ENCODE measurements around the gene EMP3. TPM values are rescaled to one million over a fixed set of nuclear protein-coding genes. Genes with fewer than 3 reads are reported as not detected.

Gene EMP3
- total and polyA plus RNA-seq, 12 donors = 20.6 to 409 (median 103) TPM

DNA sequence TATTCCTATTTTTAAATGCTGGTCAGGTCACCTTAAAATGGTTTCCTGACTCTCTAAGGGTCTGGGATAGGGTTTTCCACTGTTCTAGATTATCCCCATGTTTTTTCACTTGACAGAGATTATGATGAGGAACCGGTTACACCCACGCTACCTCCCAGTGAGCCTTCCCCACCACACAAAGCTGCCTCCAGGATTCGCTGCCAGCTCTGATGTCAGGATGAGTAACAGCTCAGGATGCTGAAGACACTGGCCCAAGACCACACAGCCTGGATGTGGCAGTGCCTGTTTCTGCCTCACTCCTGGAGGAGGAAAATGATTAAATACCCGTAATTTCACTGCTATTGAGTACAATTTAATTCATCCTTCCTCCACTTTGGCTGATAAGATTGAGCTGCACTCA is 32.6 kb upstream of the EMP3 start:
- H3K4me3 ChIP-seq = no peak overlapping the region
- DNase-seq = no peak
- H3K27ac ChIP-seq = no peak overlapping the region
- 81 to 88% (median 83%) methylated on average over 1 to 4 of the region's 4 CpGs for WGBS, 4 donors
- H3K9me3 ChIP-seq (replicated peaks in 1 of 3) = no peaks in the 10 kb centered on the region
- no peaks in the 10 kb centered on the region for H3K27me3 ChIP-seq
- no peak for TF ChIP-seq POLR2A (IDR thresholded peaks at IDR 0.05)
- TF ChIP-seq, protein P1, sequence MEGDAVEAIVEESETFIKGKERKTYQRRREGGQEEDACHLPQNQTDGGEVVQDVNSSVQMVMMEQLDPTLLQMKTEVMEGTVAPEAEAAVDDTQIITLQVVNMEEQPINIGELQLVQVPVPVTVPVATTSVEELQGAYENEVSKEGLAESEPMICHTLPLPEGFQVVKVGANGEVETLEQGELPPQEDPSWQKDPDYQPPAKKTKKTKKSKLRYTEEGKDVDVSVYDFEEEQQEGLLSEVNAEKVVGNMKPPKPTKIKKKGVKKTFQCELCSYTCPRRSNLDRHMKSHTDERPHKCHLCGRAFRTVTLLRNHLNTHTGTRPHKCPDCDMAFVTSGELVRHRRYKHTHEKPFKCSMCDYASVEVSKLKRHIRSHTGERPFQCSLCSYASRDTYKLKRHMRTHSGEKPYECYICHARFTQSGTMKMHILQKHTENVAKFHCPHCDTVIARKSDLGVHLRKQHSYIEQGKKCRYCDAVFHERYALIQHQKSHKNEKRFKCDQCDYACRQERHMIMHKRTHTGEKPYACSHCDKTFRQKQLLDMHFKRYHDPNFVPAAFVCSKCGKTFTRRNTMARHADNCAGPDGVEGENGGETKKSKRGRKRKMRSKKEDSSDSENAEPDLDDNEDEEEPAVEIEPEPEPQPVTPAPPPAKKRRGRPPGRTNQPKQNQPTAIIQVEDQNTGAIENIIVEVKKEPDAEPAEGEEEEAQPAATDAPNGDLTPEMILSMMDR (IDR thresholded peaks at IDR 0.05) = no peak
- intact Hi-C loops (cut with DNase I) = loop anchor here in 1 of 2 donors (2.0 kb wide), 1 partner anchor 26 kb away; no protein-coding TSS in a partner anchor
- H3K4me1 ChIP-seq (replicated peaks in 1 of 2) = peaks cover 7 to 11% of the 10 kb centered on the region in 2 donors
- H3K36me3 ChIP-seq (replicated peaks in 1 of 2) = no peaks in the 10 kb centered on the region

DNA sequence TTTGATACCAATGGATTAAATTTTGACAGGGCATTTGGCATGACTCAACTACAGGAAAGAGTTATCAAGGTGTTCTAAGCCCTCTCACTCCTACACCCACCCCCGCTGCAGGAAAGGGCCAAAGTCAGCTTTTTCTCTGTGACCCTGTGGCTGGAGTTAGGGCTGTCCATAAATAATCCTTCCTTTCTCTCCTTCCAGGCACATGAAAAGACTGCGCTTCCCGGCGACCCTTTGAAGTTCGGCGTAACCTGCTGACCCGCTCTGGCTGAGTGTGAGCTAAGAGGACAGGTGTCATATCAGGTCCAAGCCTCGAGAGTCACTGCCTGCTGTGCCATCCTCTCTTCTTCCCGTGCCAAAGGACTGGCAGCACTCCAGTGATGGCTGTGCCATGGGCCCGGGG is 29.9 kb upstream of the EMP3 start:
- no peak for TF ChIP-seq POLR2A (IDR thresholded peaks at IDR 0.05)
- TF ChIP-seq, protein P1 (IDR thresholded peaks at IDR 0.05) = no peak
- H3K27ac ChIP-seq = no peak overlapping the region
- WGBS, 4 donors = 59 to 68% (median 65%) methylated on average over 10 of the region's 10 CpGs

DNA sequence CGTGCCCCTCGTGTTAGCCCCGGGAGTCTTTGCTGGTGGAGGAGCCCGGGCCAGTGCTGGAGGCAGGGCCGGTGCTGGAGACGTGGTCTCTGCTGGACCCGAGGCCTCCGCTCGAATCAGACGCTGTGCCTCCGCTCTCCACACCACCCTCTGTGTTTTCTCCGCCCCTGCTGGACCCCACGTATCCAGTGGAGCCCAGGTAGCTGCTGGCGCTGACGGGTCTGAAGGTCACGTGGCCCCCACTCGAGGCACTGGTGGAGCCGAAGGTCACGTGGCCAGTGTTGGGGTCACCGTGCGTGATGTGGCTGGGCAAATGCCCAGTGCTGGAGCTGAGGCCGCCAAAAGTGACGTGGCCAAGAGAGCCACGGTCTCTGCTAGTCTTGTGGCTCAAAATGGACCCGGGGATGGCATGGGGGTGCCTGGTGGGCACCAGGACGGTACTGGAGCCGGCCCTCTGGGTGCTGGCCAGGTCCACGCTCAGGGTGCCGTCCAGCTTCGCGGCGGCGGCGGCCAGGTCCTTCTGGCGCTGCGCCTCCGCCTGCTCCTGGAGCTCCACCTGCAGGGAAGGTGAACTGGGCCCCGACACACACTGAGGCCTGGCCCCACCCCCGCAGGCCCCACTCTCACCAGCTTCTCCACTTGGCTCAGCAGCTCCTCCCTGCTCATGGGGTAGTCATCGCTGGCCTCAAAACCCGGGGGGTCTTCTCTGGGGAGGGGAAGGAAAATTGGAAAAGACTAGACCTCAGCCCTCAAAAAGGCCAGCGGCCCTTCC is 28.2 kb upstream of the EMP3 start:
- no peak overlapping the region for H3K27ac ChIP-seq
- no peaks in the 10 kb centered on the region for H3K9me3 ChIP-seq (replicated peaks in 1 of 3)
- no peaks in the 10 kb centered on the region for H3K27me3 ChIP-seq
- H3K4me1 ChIP-seq (replicated peaks in 1 of 2) = no peaks in the 10 kb centered on the region
- intact Hi-C loops (cut with DNase I) = no loop called here
- H3K36me3 ChIP-seq (replicated peaks in 1 of 2) = no peaks in the 10 kb centered on the region
- TF ChIP-seq, protein P1 (IDR thresholded peaks at IDR 0.05) = no peak
- TF ChIP-seq POLR2A (IDR thresholded peaks at IDR 0.05) = no peak
- no peak overlapping the region for H3K4me3 ChIP-seq
- WGBS, 4 donors = 84 to 88% (median 86%) methylated on average over 26 to 42 of the region's 42 CpGs
- no peak for DNase-seq

More for the DNA sequence above, 29.9 kb upstream of the EMP3 start:
- DNase-seq = no peak
- no peaks in the 10 kb centered on the region for H3K36me3 ChIP-seq (replicated peaks in 1 of 2)
- no peaks in the 10 kb centered on the region for H3K9me3 ChIP-seq (replicated peaks in 1 of 3)
- intact Hi-C loops (cut with DNase I) = no loop called here
- H3K4me1 ChIP-seq (replicated peaks in 1 of 2) = peaks cover 6 to 7% of the 10 kb centered on the region in 2 donors
- H3K4me3 ChIP-seq = no peak overlapping the region
- H3K27me3 ChIP-seq = no peaks in the 10 kb centered on the region

DNA sequence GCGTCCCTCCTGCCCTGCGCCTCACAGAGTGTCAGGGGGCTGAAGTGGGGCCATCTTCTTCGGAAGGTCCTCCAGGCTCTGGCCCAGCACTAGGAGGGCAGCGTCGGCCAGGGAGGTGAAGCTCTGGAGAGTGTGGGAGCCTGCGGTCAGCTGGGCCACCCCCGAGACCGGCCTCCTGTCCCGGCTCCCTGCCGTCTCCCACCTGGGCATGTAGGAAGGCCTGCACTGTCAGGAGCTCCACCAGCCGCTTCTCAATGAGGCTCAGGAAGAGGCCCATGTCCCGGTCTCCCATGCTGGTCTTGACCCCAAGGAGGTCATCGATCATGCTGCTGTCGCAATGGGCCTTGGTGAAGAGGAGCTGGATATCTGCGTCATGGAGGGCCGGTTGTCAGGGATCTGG is 27.4 kb upstream of the EMP3 start:
- no peak for DNase-seq
- Histone ChIP-seq H3K4me1 (replicated peaks in 1 of 2) (no peaks in the 10 kb centered on the region), H3K9me3 (replicated peaks in 1 of 3) (no peaks in the 10 kb centered on the region), H3K4me3 (no peak overlapping the region), H3K27ac (no peak overlapping the region), H3K27me3 (no peaks in the 10 kb centered on the region), H3K36me3 (replicated peaks in 1 of 2) (no peaks in the 10 kb centered on the region)
- WGBS, 4 donors = 80 to 96% (median 91%) methylated on average over 3 to 16 of the region's 16 CpGs
- intact Hi-C loops (cut with DNase I) = no loop called here
- TF ChIP-seq POLR2A (IDR thresholded peaks at IDR 0.05) = no peak
- TF ChIP-seq, protein P1 (IDR thresholded peaks at IDR 0.05) = no peak

Data from adrenal gland (tissue), 12 donors.